ENCODE measurements around the gene ZFP69.
A peak's percentile ranks its signal among the peaks of the same experiment; 100 is the strongest.

Gene ZFP69

GRCh38 chr1:40476924-40477677 lies at the start of gene ZFP69:
ZFP69 (plus strand) TSS chr1:40477290; CDS start chr1:40479362, 2,072 bp downstream.
- TF ChIP-seq POLR2A (IDR thresholded peaks at IDR 0.05; ENCODE audit: low read length): peak; percentile 63
- TF ChIP-seq GATA1 (IDR thresholded peaks at IDR 0.05; ENCODE audit: low read depth, low read length): no peak
- DNase-seq: peak; percentile 82 to 89

DNA sequence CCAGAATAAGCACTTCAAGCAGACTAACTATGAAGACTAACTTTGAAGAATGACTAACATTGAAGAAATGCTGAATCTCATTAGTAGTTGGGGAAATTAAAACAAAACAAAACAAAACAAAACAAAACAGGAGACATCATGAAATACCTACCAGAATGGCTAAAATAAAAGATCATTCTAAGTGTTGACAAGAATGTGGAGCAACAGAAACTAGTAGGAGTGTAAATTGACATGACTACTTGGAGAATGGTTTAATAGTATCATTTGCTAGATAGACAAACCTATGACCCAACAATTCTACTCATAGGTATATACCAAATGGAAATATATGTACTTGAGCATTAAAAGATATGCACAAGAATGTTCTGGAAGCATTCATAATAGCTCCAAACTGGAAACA lies 45.7 kb upstream of the ZFP69 start:
- DNase-seq: no peak

DNA sequence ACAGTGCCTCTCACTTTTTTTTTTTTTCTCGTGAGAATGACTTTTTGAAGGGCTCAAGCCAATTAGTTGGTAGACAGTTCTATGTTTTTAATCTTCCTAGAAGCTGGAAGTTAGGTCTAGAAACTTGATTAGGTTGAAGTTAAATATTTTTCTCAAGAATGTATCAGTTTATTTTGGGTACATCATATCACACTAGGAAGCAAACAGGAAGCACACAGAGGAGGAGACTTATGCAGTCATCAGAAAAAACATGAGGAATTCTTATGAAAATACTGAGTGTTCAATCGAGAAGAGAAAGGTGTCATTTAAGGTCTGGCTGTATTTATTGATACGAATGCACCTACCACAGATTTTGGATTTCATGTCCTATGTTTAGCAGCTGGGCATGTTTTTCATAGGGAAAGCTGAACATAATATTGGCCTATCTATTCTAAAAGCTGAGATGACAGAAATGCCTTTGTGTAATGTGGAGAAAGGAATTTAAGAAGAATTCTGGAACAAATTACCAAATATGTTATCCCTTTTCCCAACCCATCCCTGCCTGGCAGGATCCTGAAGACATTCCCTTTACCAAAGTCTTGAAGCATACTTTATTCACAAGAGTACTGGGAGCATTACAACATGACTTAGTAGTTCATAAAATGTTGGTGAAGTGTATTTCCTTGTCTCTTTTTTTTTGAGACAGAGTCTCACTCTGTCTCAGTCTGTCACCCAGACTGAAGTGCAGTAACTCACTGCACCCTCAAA lies 44.3 kb upstream of the ZFP69 start:
- DNase-seq: no peak

More for the DNA sequence above, 45.7 kb upstream of the ZFP69 start:
- no peak for TF ChIP-seq GATA1 (IDR thresholded peaks at IDR 0.05; ENCODE audit: low read depth, low read length)
- TF ChIP-seq POLR2A (IDR thresholded peaks at IDR 0.05; ENCODE audit: low read length): no peak

GRCh38 chr1:40435471-40435870 lies 41.6 kb upstream of the ZFP69 start:
- TF ChIP-seq POLR2A (IDR thresholded peaks at IDR 0.05; ENCODE audit: low read length) (no peak), GATA1 (IDR thresholded peaks at IDR 0.05; ENCODE audit: low read depth, low read length) (no peak)
- DNase-seq: no peak

More for the DNA sequence above, 44.3 kb upstream of the ZFP69 start:
- TF ChIP-seq POLR2A (IDR thresholded peaks at IDR 0.05; ENCODE audit: low read length) (no peak), GATA1 (IDR thresholded peaks at IDR 0.05; ENCODE audit: low read depth, low read length) (no peak)

- no peak for TF ChIP-seq POLR2A (IDR thresholded peaks at IDR 0.05; ENCODE audit: low read length)
- TF ChIP-seq GATA1 (IDR thresholded peaks at IDR 0.05; ENCODE audit: low read depth, low read length): no peak
- no peak for DNase-seq
These were observed 41.2 kb upstream of the ZFP69 start for GRCh38 chr1:40435876-40436275.

- TF ChIP-seq POLR2A (IDR thresholded peaks at IDR 0.05; ENCODE audit: low read length) (no peak), GATA1 (IDR thresholded peaks at IDR 0.05; ENCODE audit: low read depth, low read length) (no peak)
These were observed 38.6 kb upstream of the ZFP69 start for GRCh38 chr1:40438391-40439015.

GRCh38 chr1:40439247-40439646 lies 37.8 kb upstream of the ZFP69 start:
- no peak for DNase-seq

More at GRCh38 chr1:40438391-40439015, 38.6 kb upstream of the ZFP69 start:
- peak; percentile 38 to 57 for DNase-seq

GRCh38 chr1:40449684-40450494 lies 27.2 kb upstream of the ZFP69 start, which contains the start of gene ZFP69B:
ZFP69B (plus strand) TSS chr1:40450476; CDS start chr1:40450962, 486 bp downstream.
- TF ChIP-seq POLR2A (IDR thresholded peaks at IDR 0.05; ENCODE audit: low read length) (peak; percentile 77), GATA1 (IDR thresholded peaks at IDR 0.05; ENCODE audit: low read depth, low read length) (no peak)
- peak; percentile 91 to 92 for DNase-seq

More at GRCh38 chr1:40439247-40439646, 37.8 kb upstream of the ZFP69 start:
- TF ChIP-seq POLR2A (IDR thresholded peaks at IDR 0.05; ENCODE audit: low read length): no peak
- no peak for TF ChIP-seq GATA1 (IDR thresholded peaks at IDR 0.05; ENCODE audit: low read depth, low read length)

GRCh38 chr1:40450495-40451237 lies 26.4 kb upstream of the ZFP69 start:
- TF ChIP-seq GATA1 (IDR thresholded peaks at IDR 0.05; ENCODE audit: low read depth, low read length): no peak
- no peak for TF ChIP-seq POLR2A (IDR thresholded peaks at IDR 0.05; ENCODE audit: low read length)
- DNase-seq: peak; percentile 57 to 77

GRCh38 chr1:40451238-40451585 lies 25.9 kb upstream of the ZFP69 start:
- no peak for DNase-seq
- no peak for TF ChIP-seq POLR2A (IDR thresholded peaks at IDR 0.05; ENCODE audit: low read length)

DNA sequence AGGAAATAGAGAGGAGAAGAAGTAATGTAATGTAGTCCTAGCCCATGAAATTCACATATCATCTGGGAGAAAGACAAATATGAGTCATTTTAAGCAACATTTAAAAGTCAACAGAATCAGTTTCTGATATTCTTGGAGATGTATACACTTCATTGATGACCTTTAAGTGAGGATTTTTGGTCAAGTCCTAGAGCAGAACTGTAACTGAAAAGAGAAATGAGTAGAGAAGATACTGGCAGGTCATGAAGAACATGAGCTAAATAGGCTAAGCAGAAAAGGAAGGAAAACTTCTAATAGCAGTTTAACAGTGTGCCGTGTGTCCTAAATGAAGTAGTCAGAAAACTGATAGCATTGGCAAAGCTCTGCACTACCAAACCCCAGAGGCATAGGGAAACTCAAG lies 22.2 kb upstream of the ZFP69 start:
- no peak for DNase-seq
- TF ChIP-seq GATA1 (IDR thresholded peaks at IDR 0.05; ENCODE audit: low read depth, low read length) (no peak), POLR2A (IDR thresholded peaks at IDR 0.05; ENCODE audit: low read length) (no peak)

DNA sequence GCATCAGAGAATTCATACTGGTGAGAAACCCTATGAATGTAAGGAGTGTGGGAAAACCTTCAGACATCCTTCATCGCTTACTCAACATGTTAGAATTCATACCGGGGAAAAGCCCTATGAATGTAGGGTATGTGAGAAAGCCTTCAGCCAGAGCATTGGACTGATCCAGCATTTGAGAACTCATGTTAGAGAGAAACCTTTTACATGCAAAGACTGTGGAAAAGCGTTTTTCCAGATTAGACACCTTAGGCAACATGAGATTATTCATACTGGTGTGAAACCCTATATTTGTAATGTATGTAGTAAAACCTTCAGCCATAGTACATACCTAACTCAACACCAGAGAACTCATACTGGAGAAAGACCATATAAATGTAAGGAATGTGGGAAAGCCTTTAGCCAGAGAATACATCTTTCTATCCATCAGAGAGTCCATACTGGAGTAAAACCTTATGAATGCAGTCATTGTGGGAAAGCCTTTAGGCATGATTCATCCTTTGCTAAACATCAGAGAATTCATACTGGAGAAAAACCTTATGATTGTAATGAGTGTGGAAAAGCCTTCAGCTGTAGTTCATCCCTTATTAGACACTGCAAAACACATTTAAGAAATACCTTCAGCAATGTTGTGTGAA lies 14.0 kb upstream of the ZFP69 start:
- TF ChIP-seq POLR2A (IDR thresholded peaks at IDR 0.05; ENCODE audit: low read length) (no peak), GATA1 (IDR thresholded peaks at IDR 0.05; ENCODE audit: low read depth, low read length) (no peak)
- DNase-seq: peak; percentile 23 to 35

Data from erythroblast (primary cell).